Urinary bladder (tissue), 4 donors: ENCODE results near the gene HIRA. TPM values are rescaled to one million over a fixed set of nuclear protein-coding genes. Genes with fewer than 3 reads are reported as not detected.
"Not testable (repeated sequence)": the region's sequence is repeated elsewhere in the genome, so short reads cannot be mapped to it uniquely, and the experiment has no call there.

Source experiments
- DNase-seq: peaks from one replicate; pipeline ENCODE4 v3.0.0-alpha.2; 2015; ENCODE audit errors: extremely low spot score
- H3K27ac ChIP-seq: one replicate; pipeline ENCODE4 v1.5.1; 2013; ENCODE audit warnings: low read depth, mild to moderate bottlenecking, moderate library complexity
- H3K36me3 ChIP-seq: one replicate; pipeline ENCODE4 v1.6.1; 2013; ENCODE audit warnings: mild to moderate bottlenecking, moderate library complexity; ENCODE audit not compliant: insufficient read depth
- H3K4me1 ChIP-seq: one replicate; pipeline ENCODE4 v1.6.1; 2013; ENCODE audit warnings: mild to moderate bottlenecking, moderate library complexity; ENCODE audit not compliant: insufficient read depth
- H3K4me3 ChIP-seq: one replicate; pipeline ENCODE4 v1.5.1; 2013; ENCODE audit warnings: low read depth, low read length
- WGBS: extraction: QIAGEN DNeasy Blood & Tissue Kit; methylation state at CpG from one replicate; pipeline ENCODE4 v1.1.7; 2013; 5-methylcytosine and 5-hydroxymethylcytosine counted together
- polyA plus RNA-seq: library from polyadenylated mRNA; stranded (reverse); fragments of 200-250 nt; gene quantifications from one replicate; pipeline ENCODE4 v1.2.3, GENCODE V29; 2013
- total RNA-seq: library from RNA; depleted of rRNA; stranded (reverse); fragments of >200 nt; gene quantifications from one replicate; pipeline ENCODE4 v1.2.3, GENCODE V29; 2014
- donor health status: healthy with polysubstance abuse.
- donor health status: healthy.

HIRA gene
- total and polyA plus RNA-seq, 2 donors, result 8.7 to 21.9 TPM

GRCh38 chr22:19330865-19331418 lies 100.6 kb downstream of the HIRA start:
- 96% methylated on average over 13 of the region's 13 CpGs for WGBS
- H3K36me3 ChIP-seq, result peaks cover 9% of the 10 kb centered on the region

GRCh38 chr22:19330205-19330604 lies 101.3 kb downstream of the HIRA start:
- not testable (repeated sequence) for H3K27ac ChIP-seq, DNase-seq, H3K4me1 ChIP-seq, H3K36me3 ChIP-seq, H3K4me3 ChIP-seq
- WGBS, result 94% methylated on average over 5 of the region's 5 CpGs

More at GRCh38 chr22:19330865-19331418, 100.6 kb downstream of the HIRA start:
- DNase-seq, result no peak
- no peak overlapping the region for H3K4me3 ChIP-seq
- no peaks in the 10 kb centered on the region for H3K4me1 ChIP-seq
- no peak overlapping the region for H3K27ac ChIP-seq

- no peak for DNase-seq
- no peaks in the 10 kb centered on the region for H3K4me1 ChIP-seq
- WGBS, result 97% methylated on average over 3 of the region's 3 CpGs
- no peak overlapping the region for H3K27ac ChIP-seq
- no peak overlapping the region for H3K4me3 ChIP-seq
- H3K36me3 ChIP-seq, result peaks cover 9% of the 10 kb centered on the region
Measured at GRCh38 chr22:19329454-19329853, 102.1 kb downstream of the HIRA start.

GRCh38 chr22:19325296-19325948 lies 106.1 kb downstream of the HIRA start:
- 92% methylated on average over 5 of the region's 5 CpGs for WGBS
- H3K4me3 ChIP-seq, result no peak overlapping the region
- no peak overlapping the region for H3K27ac ChIP-seq
- peaks cover 2% of the 10 kb centered on the region for H3K36me3 ChIP-seq
- no peak for DNase-seq
- H3K4me1 ChIP-seq, result no peaks in the 10 kb centered on the region

GRCh38 chr22:19323420-19323819 lies 108.1 kb downstream of the HIRA start:
- 92% methylated on average over 6 of the region's 6 CpGs for WGBS
- H3K27ac ChIP-seq, H3K36me3 ChIP-seq, H3K4me3 ChIP-seq, H3K4me1 ChIP-seq, DNase-seq: not testable (repeated sequence)

- Histone ChIP-seq H3K27ac (no peak overlapping the region), H3K4me3 (no peak overlapping the region), H3K4me1 (no peaks in the 10 kb centered on the region), H3K36me3 (no peaks in the 10 kb centered on the region)
- 80% methylated on average over 2 of the region's 2 CpGs for WGBS
- DNase-seq, result no peak
Measured at GRCh38 chr22:19321757-19322156, 109.8 kb downstream of the HIRA start.

GRCh38 chr22:19320136-19320535 lies 111.4 kb downstream of the HIRA start:
- 78% methylated on average over 8 of the region's 8 CpGs for WGBS
- not testable (repeated sequence) for H3K4me1 ChIP-seq, DNase-seq, H3K27ac ChIP-seq, H3K4me3 ChIP-seq, H3K36me3 ChIP-seq

GRCh38 chr22:19319281-19319680 lies 112.3 kb downstream of the HIRA start:
- no peaks in the 10 kb centered on the region for H3K4me1 ChIP-seq
- DNase-seq, result no peak
- H3K27ac ChIP-seq, result no peak overlapping the region
- no peaks in the 10 kb centered on the region for H3K36me3 ChIP-seq
- H3K4me3 ChIP-seq, result no peak overlapping the region

- Histone ChIP-seq H3K4me1 (no peaks in the 10 kb centered on the region), H3K4me3 (no peak overlapping the region), H3K36me3 (no peaks in the 10 kb centered on the region), H3K27ac (no peak overlapping the region)
- DNase-seq, result no peak
Measured at GRCh38 chr22:19317865-19318264, 113.7 kb downstream of the HIRA start.

GRCh38 chr22:19307872-19308271 lies 123.7 kb downstream of the HIRA start:
- Histone ChIP-seq H3K36me3 (no peaks in the 10 kb centered on the region), H3K4me1 (no peaks in the 10 kb centered on the region), H3K27ac (no peak overlapping the region), H3K4me3 (no peak overlapping the region)
- no peak for DNase-seq
- WGBS, result 65% methylated on average over 2 of the region's 2 CpGs

GRCh38 chr22:19306535-19306934 lies 125.0 kb downstream of the HIRA start:
- not testable (repeated sequence) for H3K27ac ChIP-seq, H3K4me3 ChIP-seq, H3K4me1 ChIP-seq, H3K36me3 ChIP-seq, DNase-seq
- 87% methylated on average over 6 of the region's 6 CpGs for WGBS

GRCh38 chr22:19304547-19304946 lies 127.0 kb downstream of the HIRA start:
- Histone ChIP-seq H3K27ac (no peak overlapping the region), H3K36me3 (no peaks in the 10 kb centered on the region), H3K4me1 (no peaks in the 10 kb centered on the region), H3K4me3 (no peak overlapping the region)
- DNase-seq, result no peak
- WGBS, result 87% methylated on average over 5 of the region's 5 CpGs

- WGBS, result 36% methylated on average over 1 of the region's 1 CpG
- no peaks in the 10 kb centered on the region for H3K4me1 ChIP-seq
- H3K27ac ChIP-seq, result no peak overlapping the region
- H3K4me3 ChIP-seq, result no peak overlapping the region
- no peak for DNase-seq
- no peaks in the 10 kb centered on the region for H3K36me3 ChIP-seq
Measured at GRCh38 chr22:19303785-19304184, 127.7 kb downstream of the HIRA start.

- no peak overlapping the region for H3K4me3 ChIP-seq
- H3K4me1 ChIP-seq, result peaks cover 3% of the 10 kb centered on the region
- DNase-seq, result no peak
- H3K36me3 ChIP-seq, result no peaks in the 10 kb centered on the region
- H3K27ac ChIP-seq, result no peak overlapping the region
Measured at GRCh38 chr22:19295733-19296132, 135.8 kb downstream of the HIRA start.
